AG10803 (cell line): ENCODE measurements around the gene SUGCT.

Experiments used
- DNase-seq: peaks from one replicate; pipeline ENCODE4 v3.0.0; 2010; ENCODE audit warnings: low read depth
- H3K4me3 ChIP-seq: 2 replicates; pipeline ENCODE4 v1.5.1; 2011; ENCODE audit warnings: mild to moderate bottlenecking, low read length, control low read depth
- CTCF ChIP-seq: conservative IDR thresholded peaks from 2 replicates; pipeline ENCODE4 v1.5.1; 2011; ENCODE audit warnings: mild to moderate bottlenecking, low read length, control low read depth, inconsistent platforms

Gene SUGCT

GRCh38 chr7:40758590-40758989 lies 623.8 kb downstream of the SUGCT start:
- no peak for DNase-seq
- no peak for TF ChIP-seq CTCF

GRCh38 chr7:40760293-40760964 lies 625.6 kb downstream of the SUGCT start:
- no peak for TF ChIP-seq CTCF
- DNase-seq, result no peak
- H3K4me3 ChIP-seq, result no peak overlapping the region

More at GRCh38 chr7:40758590-40758989, 623.8 kb downstream of the SUGCT start:
- H3K4me3 ChIP-seq, result no peak overlapping the region

GRCh38 chr7:40760987-40761386 lies 626.2 kb downstream of the SUGCT start:
- TF ChIP-seq CTCF, result no peak
- DNase-seq, result no peak
- no peak overlapping the region for H3K4me3 ChIP-seq

- DNase-seq, result no peak
- no peak overlapping the region for H3K4me3 ChIP-seq
- 0 out of 2 replicates have a peak, but pooled peaks have one; percentile 21 for TF ChIP-seq CTCF
These were observed 627.2 kb downstream of the SUGCT start for GRCh38 chr7:40761762-40762560.

- peak; percentile 60 for TF ChIP-seq CTCF
- DNase-seq, result peak; percentile 91
- no peak overlapping the region for H3K4me3 ChIP-seq
These were observed 628.8 kb downstream of the SUGCT start for GRCh38 chr7:40763319-40764287.

- no peak for TF ChIP-seq CTCF
- H3K4me3 ChIP-seq, result no peak overlapping the region
- no peak for DNase-seq
These were observed 630.8 kb downstream of the SUGCT start for GRCh38 chr7:40765639-40766038.
